Measurements from ENCODE around the gene JHY. TPM values are rescaled to one million over a fixed set of nuclear protein-coding genes. Genes with fewer than 3 reads are reported as not detected.

JHY gene
- total RNA-seq, 1 donor from 2014 or later = 1.3 TPM

GRCh38 chr11:122922893-122923292, 40.3 kb downstream of the JHY start:
- DNase-seq (ENCODE audit: low spot score) = no peak
- intact Hi-C loops (cut with DNase I) = no loop called here

GRCh38 chr11:122923302-122923701, 40.7 kb downstream of the JHY start:
- DNase-seq (ENCODE audit: low spot score) = no peak
- intact Hi-C loops (cut with DNase I) = no loop called here

- no peak for DNase-seq (ENCODE audit: low spot score)
- intact Hi-C loops (cut with DNase I) = no loop called here
Measured at GRCh38 chr11:122931510-122931909, 49.0 kb downstream of the JHY start.

- intact Hi-C loops (cut with DNase I) = no loop called here
- DNase-seq (ENCODE audit: low spot score) = no peak
Measured at GRCh38 chr11:122933416-122933815, 50.9 kb downstream of the JHY start.

GRCh38 chr11:122937983-122938382, 55.4 kb downstream of the JHY start:
- DNase-seq (ENCODE audit: low spot score) = no peak

GRCh38 chr11:122938557-122938956, 56.0 kb downstream of the JHY start:
- no peak for DNase-seq (ENCODE audit: low spot score)
- intact Hi-C loops (cut with DNase I) = no loop called here

More at GRCh38 chr11:122937983-122938382, 55.4 kb downstream of the JHY start:
- intact Hi-C loops (cut with DNase I) = no loop called here

- intact Hi-C loops (cut with DNase I) = no loop called here
- no peak for DNase-seq (ENCODE audit: low spot score)
Measured at GRCh38 chr11:122951211-122951610, 68.7 kb downstream of the JHY start.

- no peak for DNase-seq (ENCODE audit: low spot score)
- intact Hi-C loops (cut with DNase I) = no loop called here
Measured at GRCh38 chr11:122954455-122954854, 71.9 kb downstream of the JHY start.

- no peak for DNase-seq (ENCODE audit: low spot score)
- intact Hi-C loops (cut with DNase I) = no loop called here
Measured at GRCh38 chr11:122963961-122964360, 81.4 kb downstream of the JHY start.

GRCh38 chr11:122976061-122976733, 93.6 kb downstream of the JHY start:
- no peak for DNase-seq (ENCODE audit: low spot score)
- intact Hi-C loops (cut with DNase I) = no loop called here

- DNase-seq (ENCODE audit: low spot score) = no peak
- intact Hi-C loops (cut with DNase I) = no loop called here
Measured at GRCh38 chr11:122976734-122977469, 94.3 kb downstream of the JHY start.

GRCh38 chr11:122977470-122978298, 95.1 kb downstream of the JHY start:
- no peak for DNase-seq (ENCODE audit: low spot score)
- intact Hi-C loops (cut with DNase I) = no loop called here

GRCh38 chr11:122978299-122978620, 95.7 kb downstream of the JHY start:
- intact Hi-C loops (cut with DNase I) = no loop called here

GRCh38 chr11:122979103-122979814, 96.7 kb downstream of the JHY start:
- intact Hi-C loops (cut with DNase I) = no loop called here
- DNase-seq (ENCODE audit: low spot score) = no peak

More at GRCh38 chr11:122978299-122978620, 95.7 kb downstream of the JHY start:
- DNase-seq (ENCODE audit: low spot score) = no peak

- no peak for DNase-seq (ENCODE audit: low spot score)
- intact Hi-C loops (cut with DNase I) = no loop called here
Measured at GRCh38 chr11:122979815-122980595, 97.4 kb downstream of the JHY start.

GRCh38 chr11:122981388-122982264, 99.1 kb downstream of the JHY start, which contains the start of gene BSX:
Gene BSX, minus strand, starts transcription at chr11:122981834. Its CDS starts 163 bp downstream, at chr11:122981671.
- no peak for DNase-seq (ENCODE audit: low spot score)
- intact Hi-C loops (cut with DNase I) = no loop called here

GRCh38 chr11:122983438-122984185, 101.1 kb downstream of the JHY start:
- no peak for DNase-seq (ENCODE audit: low spot score)
- intact Hi-C loops (cut with DNase I) = no loop called here
